IMR-90 (cell line): Measurements from ENCODE around the gene SLC41A1.

Experiments used
- CEBPB ChIP-seq: IDR thresholded peaks from 2 replicates; pipeline ENCODE4 v1.6.1; 2012; ENCODE audit warnings: low read depth, low read length, improper control_type of control experiment
- CTCF ChIP-seq: conservative IDR thresholded peaks from 2 replicates; pipeline ENCODE4 v1.5.1; 2012; ENCODE audit warnings: mild to moderate bottlenecking, low read depth, low read length, improper control_type of control experiment
- SMC3 ChIP-seq: fragments of 150-350 bp; IDR thresholded peaks from 2 replicates; pipeline ENCODE4 v1.6.1; 2016; ENCODE audit warnings: low read depth, mild to moderate bottlenecking, antibody characterized with exemption, low read length, moderate library complexity

- TF ChIP-seq CEBPB: no peak
- TF ChIP-seq SMC3: no peak
- TF ChIP-seq CTCF: no peak
These were observed 69.0 kb downstream of the SLC41A1 start for GRCh38 chr1:205743977-205744376.
